NCI-H345 (cell line): ENCODE data around the gene PPP1R9B.

Experiments used
- DNase-seq: peaks from one replicate; lab custom pipeline; 2025; lab: John Stamatoyannopoulos, UW

Gene PPP1R9B, protein sequence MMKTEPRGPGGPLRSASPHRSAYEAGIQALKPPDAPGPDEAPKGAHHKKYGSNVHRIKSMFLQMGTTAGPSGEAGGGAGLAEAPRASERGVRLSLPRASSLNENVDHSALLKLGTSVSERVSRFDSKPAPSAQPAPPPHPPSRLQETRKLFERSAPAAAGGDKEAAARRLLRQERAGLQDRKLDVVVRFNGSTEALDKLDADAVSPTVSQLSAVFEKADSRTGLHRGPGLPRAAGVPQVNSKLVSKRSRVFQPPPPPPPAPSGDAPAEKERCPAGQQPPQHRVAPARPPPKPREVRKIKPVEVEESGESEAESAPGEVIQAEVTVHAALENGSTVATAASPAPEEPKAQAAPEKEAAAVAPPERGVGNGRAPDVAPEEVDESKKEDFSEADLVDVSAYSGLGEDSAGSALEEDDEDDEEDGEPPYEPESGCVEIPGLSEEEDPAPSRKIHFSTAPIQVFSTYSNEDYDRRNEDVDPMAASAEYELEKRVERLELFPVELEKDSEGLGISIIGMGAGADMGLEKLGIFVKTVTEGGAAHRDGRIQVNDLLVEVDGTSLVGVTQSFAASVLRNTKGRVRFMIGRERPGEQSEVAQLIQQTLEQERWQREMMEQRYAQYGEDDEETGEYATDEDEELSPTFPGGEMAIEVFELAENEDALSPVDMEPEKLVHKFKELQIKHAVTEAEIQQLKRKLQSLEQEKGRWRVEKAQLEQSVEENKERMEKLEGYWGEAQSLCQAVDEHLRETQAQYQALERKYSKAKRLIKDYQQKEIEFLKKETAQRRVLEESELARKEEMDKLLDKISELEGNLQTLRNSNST

GRCh38 chr17:50150354-50151040 lies at the start of gene PPP1R9B:
Gene PPP1R9B (minus strand): TSS chr17:50150677. CDS start chr17:50150513, 164 bp downstream.
- DNase-seq = no peak

GRCh38 chr17:50199803-50200456 lies 49.5 kb upstream of the PPP1R9B start:
- DNase-seq = peak; percentile 80

GRCh38 chr17:50199211-50199802 lies 48.8 kb upstream of the PPP1R9B start:
- DNase-seq = no peak

GRCh38 chr17:50198026-50198669 lies 47.7 kb upstream of the PPP1R9B start:
- DNase-seq = peak; percentile 20

DNA sequence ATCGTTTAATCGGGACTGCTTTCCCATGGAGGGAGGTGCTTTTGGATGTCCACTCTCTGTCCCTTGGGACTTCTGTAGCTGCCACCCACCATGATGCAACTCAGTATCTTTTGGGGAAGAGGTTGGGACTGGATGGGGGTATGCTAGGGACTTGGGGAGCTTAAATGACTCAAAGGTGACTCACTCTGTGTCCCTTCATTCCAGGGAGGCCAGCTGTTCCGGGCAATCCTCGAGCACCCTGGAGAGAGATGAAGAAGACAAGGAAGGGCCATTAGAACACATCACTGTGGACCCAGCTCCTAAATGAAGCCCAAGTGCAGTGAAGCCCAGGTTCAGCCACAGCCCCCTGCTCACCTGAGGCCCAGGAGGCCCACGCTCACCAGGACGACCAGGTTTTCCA lies 46.3 kb upstream of the PPP1R9B start:
- no peak for DNase-seq

- no peak for DNase-seq
Observed at GRCh38 chr17:50196036-50196435, 45.6 kb upstream of the PPP1R9B start.

- DNase-seq = no peak
Observed at GRCh38 chr17:50194934-50195865, 44.7 kb upstream of the PPP1R9B start.

DNA sequence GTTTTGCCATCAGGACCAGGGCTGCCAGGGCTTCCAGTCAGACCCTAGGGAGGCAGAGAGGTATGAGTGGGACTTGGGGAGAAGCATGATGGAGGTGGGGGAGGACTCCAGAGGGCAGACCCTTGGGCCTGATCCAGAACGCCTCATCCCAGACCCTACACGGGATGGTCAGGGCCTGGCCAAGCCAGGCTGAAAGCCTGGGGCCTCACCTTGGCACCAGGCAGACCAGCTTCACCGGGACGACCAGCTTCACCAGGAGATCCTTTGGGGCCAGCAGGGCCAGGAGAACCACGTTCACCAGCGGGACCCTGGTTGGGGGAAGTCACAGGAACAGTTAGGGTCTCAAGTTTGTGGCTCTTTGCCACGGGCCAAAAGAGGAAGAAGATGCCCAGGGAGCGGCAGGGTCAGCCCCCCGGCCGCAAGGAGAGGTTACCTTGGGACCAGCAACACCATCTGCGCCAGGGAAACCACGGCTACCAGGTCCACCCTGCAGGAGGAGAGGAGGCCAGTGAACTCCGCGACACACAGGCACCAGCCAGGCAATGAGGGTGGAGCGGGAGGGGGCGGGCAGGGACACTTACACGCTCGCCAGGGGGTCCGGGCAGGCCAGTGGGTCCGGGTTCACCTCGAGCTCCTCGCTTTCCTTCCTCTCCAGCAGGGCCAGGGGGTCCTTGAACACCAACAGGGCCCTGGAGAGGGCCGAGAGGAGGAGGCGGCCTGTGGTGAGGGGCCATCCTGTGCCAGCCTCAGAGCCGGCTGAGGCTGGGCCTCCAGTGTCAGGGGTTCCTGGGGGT lies 43.9 kb upstream of the PPP1R9B start:
- DNase-seq = no peak

DNA sequence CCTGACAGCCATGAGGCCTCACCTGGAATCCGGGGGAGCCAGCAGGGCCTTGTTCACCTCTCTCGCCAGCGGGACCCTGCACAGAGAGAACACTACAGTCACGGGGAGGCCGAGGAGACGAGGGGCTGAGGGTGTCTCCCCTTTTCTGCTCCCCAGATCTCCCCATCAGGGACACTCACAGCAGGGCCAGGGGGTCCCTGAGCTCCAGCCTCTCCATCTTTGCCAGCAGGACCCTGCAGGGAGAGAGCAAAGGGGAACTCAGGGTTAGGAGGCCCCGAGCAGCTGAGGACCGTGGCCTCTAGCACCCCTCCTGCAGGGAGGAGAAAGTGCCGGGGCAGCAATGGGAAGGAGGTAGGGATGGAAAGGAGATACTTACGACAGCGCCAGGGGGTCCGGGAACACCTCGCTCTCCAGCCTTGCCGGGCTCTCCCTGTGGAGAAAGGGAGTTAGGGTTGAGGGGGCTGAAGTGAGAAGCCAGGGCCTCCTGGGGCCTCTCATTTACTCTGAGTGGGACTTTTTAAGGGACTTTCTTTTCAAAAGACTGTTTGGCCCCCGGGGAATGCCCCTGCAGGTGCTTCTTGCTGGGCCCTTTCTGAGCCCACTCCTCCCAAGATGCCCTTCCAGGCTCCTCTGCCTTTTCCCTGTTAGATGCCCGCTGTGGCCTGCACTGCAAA lies 42.3 kb upstream of the PPP1R9B start:
- no peak for DNase-seq

DNA sequence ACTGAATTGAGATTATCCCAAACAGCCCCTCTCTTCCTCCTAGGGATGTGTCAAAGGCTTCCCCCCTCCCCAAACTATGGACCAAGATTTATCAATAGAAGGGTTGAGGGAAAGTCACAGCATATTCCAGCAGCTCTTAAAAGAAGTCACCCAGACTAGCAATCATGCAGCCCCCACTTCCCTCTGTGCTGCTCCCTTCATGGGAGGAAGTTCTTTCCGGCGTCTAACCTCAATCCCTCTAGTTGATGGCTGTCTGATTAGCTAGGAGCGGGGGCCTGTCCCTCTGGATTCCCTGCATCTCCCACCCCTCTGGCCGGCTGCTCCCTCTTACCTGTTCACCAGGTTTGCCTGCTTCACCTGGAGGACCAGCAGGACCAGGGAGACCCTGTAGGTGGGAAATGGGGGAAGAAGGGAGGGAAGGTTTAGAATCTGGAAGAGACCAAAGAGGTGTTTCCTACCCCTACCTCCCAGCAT lies 41.7 kb upstream of the PPP1R9B start:
- DNase-seq = no peak

DNA sequence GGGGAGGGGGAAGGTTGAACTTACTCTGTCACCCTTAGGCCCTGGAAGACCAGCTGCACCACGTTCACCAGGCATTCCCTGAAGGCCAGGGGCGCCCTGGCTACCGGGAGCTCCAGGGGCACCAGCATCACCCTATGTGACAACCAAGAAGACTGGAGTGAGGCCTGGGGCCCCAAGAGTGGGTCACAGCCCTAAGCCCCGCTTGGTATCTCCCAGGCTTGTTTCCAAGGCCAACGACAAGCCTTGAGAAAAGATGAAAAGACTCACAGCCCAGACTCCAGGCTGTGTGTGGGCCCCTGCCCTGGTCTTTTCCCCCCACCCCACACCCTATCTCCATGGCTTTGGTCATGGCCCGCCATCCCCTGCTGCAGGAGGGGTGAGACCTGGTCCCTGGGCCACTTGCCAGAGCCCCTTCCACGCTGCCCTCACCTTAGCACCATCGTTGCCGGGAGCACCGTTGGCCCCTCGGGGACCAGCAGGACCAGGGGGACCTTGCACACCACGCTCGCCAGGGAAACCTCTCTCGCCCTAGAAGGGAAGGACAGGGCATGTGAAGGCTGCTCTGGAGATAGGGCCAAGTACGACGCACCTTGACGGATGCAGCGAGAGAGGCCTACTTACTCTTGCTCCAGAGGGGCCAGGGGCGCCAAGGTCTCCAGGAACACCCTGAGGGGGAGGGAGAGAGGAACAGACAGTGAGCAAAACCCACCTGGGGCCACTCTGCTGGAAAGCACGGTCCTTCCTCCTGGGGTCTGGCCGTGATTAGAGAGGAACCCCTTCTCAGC lies 41.1 kb upstream of the PPP1R9B start:
- no peak for DNase-seq

DNA sequence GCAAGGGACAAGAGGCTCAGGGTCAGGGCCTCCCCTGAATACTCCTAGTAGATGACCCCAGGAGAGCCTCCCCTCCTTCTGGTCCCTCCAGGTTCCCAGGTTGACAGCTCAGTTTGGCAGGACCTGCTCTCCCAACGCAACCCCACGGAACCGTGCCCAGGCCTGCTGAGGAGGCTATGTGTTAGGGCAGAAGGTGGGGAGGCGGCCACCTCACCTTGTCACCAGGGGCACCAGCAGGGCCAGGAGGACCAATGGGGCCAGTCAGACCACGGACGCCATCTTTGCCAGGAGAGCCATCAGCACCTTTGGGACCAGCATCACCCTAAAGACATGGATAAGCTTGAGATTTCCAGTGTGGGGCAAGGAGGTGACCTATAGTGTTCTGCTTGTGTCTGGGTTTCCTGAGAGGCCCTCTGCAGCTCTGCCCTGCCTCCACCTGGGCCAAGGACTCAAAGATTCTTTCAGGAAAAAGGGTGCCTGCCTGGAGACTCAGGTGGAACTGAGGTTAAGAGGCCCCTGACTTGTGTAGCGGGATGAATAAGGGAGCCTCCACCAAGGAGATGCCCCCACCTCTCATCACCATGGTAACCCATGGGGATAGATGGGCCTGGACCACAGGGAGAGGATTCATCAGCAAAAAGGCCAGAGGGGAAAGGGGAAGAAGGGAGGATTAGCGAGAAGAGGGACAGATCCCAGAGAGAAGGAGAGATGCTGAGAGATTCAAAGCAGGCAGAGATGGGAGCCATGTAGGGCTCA lies 40.3 kb upstream of the PPP1R9B start:
- DNase-seq = no peak

- DNase-seq = no peak
Observed at GRCh38 chr17:50190293-50190602, 39.8 kb upstream of the PPP1R9B start.

GRCh38 chr17:50189550-50190292 lies 39.2 kb upstream of the PPP1R9B start:
- no peak for DNase-seq

DNA sequence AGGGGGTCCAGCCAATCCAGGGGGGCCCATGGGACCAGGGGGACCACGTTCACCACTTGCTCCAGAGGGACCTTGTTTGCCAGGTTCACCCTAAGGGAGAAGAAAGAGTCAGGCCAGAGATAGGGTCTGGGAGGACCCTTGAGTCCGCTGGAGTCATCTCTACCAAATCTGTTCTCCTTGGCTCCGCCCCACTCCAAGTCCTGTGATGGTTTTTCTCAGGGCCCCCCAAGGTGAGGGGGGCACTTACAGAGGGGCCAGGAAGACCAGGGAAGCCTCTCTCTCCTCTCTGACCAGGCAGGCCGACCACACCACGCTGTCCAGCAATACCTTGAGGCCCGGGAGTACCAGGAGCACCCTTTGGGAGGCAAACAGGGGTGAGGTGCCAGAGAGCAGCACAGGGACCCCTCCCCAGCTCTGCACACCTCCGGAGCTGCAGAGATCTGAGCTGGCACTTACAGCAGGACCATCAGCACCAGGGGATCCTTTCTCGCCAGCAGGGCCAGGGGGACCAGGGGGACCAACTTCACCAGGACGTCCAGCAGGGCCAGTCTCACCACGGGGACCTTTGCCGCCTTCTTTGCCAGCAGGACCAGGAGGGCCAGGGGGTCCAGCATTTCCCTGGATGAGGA lies 38.6 kb upstream of the PPP1R9B start:
- no peak for DNase-seq

DNA sequence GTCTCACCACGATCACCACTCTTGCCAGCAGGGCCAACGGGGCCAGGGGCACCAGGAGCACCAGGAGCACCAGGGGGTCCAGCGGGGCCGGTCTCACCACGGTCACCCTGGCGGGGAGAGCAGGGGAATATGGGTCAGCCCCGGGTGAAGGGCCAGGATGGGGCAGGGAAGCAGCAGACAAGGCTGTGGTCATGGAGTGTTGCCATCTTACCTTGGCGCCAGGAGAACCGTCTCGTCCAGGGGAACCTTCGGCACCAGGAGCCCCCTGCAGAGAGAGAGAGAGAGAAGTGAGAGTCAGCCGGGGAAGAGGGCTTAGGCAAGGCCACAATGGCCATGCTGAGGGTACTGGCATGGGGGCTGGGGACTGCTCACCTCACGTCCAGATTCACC lies 38.0 kb upstream of the PPP1R9B start:
- DNase-seq = no peak
